Measurements from ENCODE around the gene PMEPA1. TPM values are rescaled to one million over a fixed set of nuclear protein-coding genes. Genes with fewer than 3 reads are reported as not detected.

Gene PMEPA1
- total RNA-seq, 2 experiments from 2014 or later, result 1.4 to 3.7 TPM

DNA sequence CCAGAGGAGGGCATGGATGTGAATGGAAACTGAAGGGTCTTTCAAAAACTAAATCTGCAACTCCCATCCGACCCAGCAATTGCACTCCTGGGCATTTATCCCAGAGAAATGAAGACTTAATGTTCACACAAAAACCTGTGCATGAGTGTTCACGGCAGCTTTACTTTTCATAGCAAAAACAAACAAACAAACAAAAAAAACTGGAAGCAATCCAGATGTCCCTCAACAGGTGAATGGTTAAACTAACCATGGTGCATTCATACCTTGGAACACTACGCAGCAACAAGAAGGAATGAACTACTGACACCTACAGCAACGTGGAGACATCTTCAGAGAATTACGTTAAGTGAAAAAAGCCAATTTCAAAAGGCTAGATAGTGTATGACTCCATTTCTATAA, 32.2 kb downstream of the PMEPA1 start:
- Histone ChIP-seq H2AFZ (ENCODE audit: low read length) (no peak overlapping the region), H3K9me3 (ENCODE audit: low read length) (no peaks in the 10 kb centered on the region), H3K36me3 (ENCODE audit: insufficient read depth, low read length) (no peaks in the 10 kb centered on the region), H4K20me1 (ENCODE audit: insufficient read depth, low read length) (no peaks in the 10 kb centered on the region), H3K9me2 (ENCODE audit: insufficient read depth, low read length) (no peaks in the 10 kb centered on the region), H3K4me3 (ENCODE audit: low read depth, low read length, poor library complexity, severe bottlenecking) (no peak overlapping the region), H3K79me2 (ENCODE audit: insufficient read depth, low read depth, low read length) (peaks cover 19% of the 10 kb centered on the region; the same call in 1 of the 2 replicates), H3K4me2 (ENCODE audit: low read length) (peak overlapping the region; percentile 94), H3K27ac (ENCODE audit: low read depth, low read length, poor library complexity, severe bottlenecking) (no peak overlapping the region), H3K4me1 (ENCODE audit: insufficient read depth, low read length, poor library complexity, severe bottlenecking) (peaks cover 68% of the 10 kb centered on the region)
- BruUV-seq (replicated peaks), result no TSS peak
- DNase-seq (ENCODE audit: low spot score), result no peak
- CTCF ChIA-PET (ENCODE audit: unreplicated experiment), result no interaction called here
- intact Hi-C loops (cut with micrococcal nuclease; ENCODE audit: unreplicated experiment), result no loop called here
- no peak for TF ChIP-seq EZH2phosphoT487 (IDR thresholded peaks at IDR 0.05; ENCODE audit: borderline replicate concordance, low read depth, low read length)
- TF ChIP-seq, protein P1, sequence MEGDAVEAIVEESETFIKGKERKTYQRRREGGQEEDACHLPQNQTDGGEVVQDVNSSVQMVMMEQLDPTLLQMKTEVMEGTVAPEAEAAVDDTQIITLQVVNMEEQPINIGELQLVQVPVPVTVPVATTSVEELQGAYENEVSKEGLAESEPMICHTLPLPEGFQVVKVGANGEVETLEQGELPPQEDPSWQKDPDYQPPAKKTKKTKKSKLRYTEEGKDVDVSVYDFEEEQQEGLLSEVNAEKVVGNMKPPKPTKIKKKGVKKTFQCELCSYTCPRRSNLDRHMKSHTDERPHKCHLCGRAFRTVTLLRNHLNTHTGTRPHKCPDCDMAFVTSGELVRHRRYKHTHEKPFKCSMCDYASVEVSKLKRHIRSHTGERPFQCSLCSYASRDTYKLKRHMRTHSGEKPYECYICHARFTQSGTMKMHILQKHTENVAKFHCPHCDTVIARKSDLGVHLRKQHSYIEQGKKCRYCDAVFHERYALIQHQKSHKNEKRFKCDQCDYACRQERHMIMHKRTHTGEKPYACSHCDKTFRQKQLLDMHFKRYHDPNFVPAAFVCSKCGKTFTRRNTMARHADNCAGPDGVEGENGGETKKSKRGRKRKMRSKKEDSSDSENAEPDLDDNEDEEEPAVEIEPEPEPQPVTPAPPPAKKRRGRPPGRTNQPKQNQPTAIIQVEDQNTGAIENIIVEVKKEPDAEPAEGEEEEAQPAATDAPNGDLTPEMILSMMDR (conservative IDR thresholded peaks at IDR 0.05; ENCODE audit: low read length), result no peak
- POLR2A ChIA-PET, result interaction anchor here (0.6 kb wide), 1 partner anchor 73 kb away, joined by 3 read pairs; no protein-coding TSS in a partner anchor

DNA sequence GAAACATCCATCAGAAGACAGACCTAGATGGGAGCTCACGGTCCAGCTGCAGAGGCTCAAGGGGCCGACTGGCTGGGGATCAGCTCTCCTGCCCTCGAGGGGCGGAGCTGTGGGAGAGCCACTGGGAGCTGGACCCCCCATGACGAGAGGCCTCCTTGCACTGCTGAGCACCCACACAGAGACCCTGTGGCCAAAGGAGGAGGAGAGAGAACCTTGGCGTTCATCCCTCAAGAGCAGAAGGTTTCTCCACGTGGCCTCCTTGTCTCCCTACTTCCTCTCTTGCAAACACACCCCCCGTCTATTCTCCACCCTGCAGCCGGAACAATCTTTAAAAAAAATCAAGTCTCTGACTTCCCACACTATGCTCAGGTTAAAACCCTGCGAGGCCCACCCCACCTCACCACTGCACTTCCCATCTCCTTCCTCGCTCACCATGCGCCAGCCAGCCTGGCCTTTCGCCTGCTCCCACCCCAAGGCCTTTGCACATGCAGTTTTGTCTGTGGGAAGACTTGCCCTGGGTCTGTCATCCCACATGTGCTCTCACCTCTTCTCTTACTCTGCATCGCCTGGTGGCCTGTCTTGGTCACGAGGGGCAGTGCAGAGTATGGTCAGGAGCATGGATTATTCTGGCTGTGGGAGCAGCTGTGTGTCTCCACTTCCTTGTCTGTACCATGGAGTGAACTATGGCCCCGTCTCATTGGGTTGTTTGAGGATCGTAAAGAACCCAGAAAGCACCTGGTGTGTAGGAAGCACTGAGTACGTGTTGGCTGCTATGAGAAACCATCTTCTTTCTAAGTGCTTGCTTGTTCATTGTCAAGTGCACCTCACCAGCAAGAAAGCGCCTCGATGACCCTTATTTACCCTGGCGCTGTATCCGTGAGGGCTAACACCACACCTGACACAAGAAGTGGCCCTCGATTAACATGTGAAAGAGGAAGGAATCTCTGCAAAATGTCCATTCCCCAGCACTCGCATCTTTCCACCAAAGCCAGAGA, 32.9 kb downstream of the PMEPA1 start:
- no peak for DNase-seq (ENCODE audit: low spot score)
- H3K36me3 ChIP-seq (ENCODE audit: insufficient read depth, low read length), result no peaks in the 10 kb centered on the region
- CTCF ChIA-PET (ENCODE audit: unreplicated experiment), result no interaction called here
- BruUV-seq (replicated peaks), result no TSS peak
- H3K9me2 ChIP-seq (ENCODE audit: insufficient read depth, low read length), result no peaks in the 10 kb centered on the region
- no peak for TF ChIP-seq EZH2phosphoT487 (IDR thresholded peaks at IDR 0.05; ENCODE audit: borderline replicate concordance, low read depth, low read length)
- TF ChIP-seq, protein P1 (conservative IDR thresholded peaks at IDR 0.05; ENCODE audit: low read length), result no peak
- no peaks in the 10 kb centered on the region for H3K9me3 ChIP-seq (ENCODE audit: low read length)
- intact Hi-C loops (cut with micrococcal nuclease; ENCODE audit: unreplicated experiment), result no loop called here
- no peak overlapping the region for H3K4me3 ChIP-seq (ENCODE audit: low read depth, low read length, poor library complexity, severe bottlenecking)
- no peak overlapping the region for H3K27ac ChIP-seq (ENCODE audit: low read depth, low read length, poor library complexity, severe bottlenecking)
- no peaks in the 10 kb centered on the region for H4K20me1 ChIP-seq (ENCODE audit: insufficient read depth, low read length)
- H3K4me1 ChIP-seq (ENCODE audit: insufficient read depth, low read length, poor library complexity, severe bottlenecking), result peaks cover 61% of the 10 kb centered on the region
- H3K4me2 ChIP-seq (ENCODE audit: low read length), result peak overlapping the region; percentile 94; the same call in 1 of the 2 replicates
- POLR2A ChIA-PET, result interaction anchor here (0.6 to 0.8 kb wide), 2 partner anchors 74 to 411 kb away, joined by 3 read pairs; no protein-coding TSS in a partner anchor
- peaks cover 16% of the 10 kb centered on the region; the same call in 1 of the 2 replicates for H3K79me2 ChIP-seq (ENCODE audit: insufficient read depth, low read depth, low read length)
- H2AFZ ChIP-seq (ENCODE audit: low read length), result no peak overlapping the region

DNA sequence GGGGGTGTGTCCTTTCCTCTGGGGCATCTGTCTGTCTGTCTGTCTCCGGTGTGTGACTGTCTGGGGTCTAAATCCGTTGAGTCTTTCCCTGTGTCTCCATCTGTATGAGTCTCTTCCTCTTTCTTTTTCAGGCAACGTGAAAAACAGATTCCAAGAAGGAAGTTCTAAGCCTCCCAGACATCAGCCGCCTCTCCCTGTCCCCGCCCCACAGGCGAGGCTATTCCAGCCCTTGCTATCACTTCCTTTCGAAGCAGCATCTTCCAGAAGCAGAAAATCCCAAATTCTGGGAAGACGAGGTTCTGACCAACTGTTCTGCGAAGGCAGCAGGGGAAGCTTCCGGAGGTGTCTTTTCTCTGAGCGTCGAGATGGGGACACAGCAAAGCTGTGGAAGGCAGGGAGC, 34.0 kb downstream of the PMEPA1 start:
- Histone ChIP-seq H3K4me1 (ENCODE audit: insufficient read depth, low read length, poor library complexity, severe bottlenecking) (peaks cover 49% of the 10 kb centered on the region), H3K4me3 (ENCODE audit: low read depth, low read length, poor library complexity, severe bottlenecking) (no peak overlapping the region), H4K20me1 (ENCODE audit: insufficient read depth, low read length) (no peaks in the 10 kb centered on the region), H3K9me2 (ENCODE audit: insufficient read depth, low read length) (no peaks in the 10 kb centered on the region), H2AFZ (ENCODE audit: low read length) (no peak overlapping the region), H3K4me2 (ENCODE audit: low read length) (no peak overlapping the region), H3K79me2 (ENCODE audit: insufficient read depth, low read depth, low read length) (peaks cover 12% of the 10 kb centered on the region; the same call in 1 of the 2 replicates), H3K27ac (ENCODE audit: low read depth, low read length, poor library complexity, severe bottlenecking) (no peak overlapping the region), H3K36me3 (ENCODE audit: insufficient read depth, low read length) (no peaks in the 10 kb centered on the region), H3K9me3 (ENCODE audit: low read length) (no peaks in the 10 kb centered on the region)
- CTCF ChIA-PET (ENCODE audit: unreplicated experiment), result no interaction called here
- BruUV-seq (replicated peaks), result no TSS peak
- intact Hi-C loops (cut with micrococcal nuclease; ENCODE audit: unreplicated experiment), result no loop called here
- no peak for TF ChIP-seq EZH2phosphoT487 (IDR thresholded peaks at IDR 0.05; ENCODE audit: borderline replicate concordance, low read depth, low read length)
- TF ChIP-seq, protein P1 (conservative IDR thresholded peaks at IDR 0.05; ENCODE audit: low read length), result no peak
- no peak for DNase-seq (ENCODE audit: low spot score)
- POLR2A ChIA-PET, result no interaction called here

All from OCI-LY7 (cell line).